GM21825 (cell line): ENCODE measurements around the gene IGSF3.

Source experiments
- ATAC-seq: cut with Tn5 transposase; IDR thresholded peaks from one replicate; pipeline ENCODE4 v1.9.1; 2021; ENCODE audit warnings: mild to moderate bottlenecking, moderate library complexity; ENCODE audit not compliant: unreplicated experiment

IGSF3 gene

DNA sequence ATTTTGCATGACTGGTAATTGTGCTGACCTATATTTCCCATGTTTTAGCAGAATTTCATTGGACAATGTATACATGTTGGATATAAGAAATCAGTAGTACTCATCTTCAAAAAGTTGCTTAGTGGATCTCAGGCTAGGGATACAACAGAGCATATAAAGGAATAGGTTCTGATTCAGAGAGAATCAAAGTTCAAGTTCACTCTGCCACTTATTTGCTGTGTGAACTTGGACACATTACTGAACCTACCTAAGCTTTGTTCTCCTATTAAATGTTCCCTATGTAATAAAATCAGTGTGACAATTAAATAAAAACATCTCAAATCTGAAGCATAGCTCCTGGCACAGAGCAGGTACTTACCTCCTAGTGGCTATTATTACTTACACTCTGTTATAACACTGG is 106.0 kb downstream of the IGSF3 start:
- no peak for ATAC-seq

DNA sequence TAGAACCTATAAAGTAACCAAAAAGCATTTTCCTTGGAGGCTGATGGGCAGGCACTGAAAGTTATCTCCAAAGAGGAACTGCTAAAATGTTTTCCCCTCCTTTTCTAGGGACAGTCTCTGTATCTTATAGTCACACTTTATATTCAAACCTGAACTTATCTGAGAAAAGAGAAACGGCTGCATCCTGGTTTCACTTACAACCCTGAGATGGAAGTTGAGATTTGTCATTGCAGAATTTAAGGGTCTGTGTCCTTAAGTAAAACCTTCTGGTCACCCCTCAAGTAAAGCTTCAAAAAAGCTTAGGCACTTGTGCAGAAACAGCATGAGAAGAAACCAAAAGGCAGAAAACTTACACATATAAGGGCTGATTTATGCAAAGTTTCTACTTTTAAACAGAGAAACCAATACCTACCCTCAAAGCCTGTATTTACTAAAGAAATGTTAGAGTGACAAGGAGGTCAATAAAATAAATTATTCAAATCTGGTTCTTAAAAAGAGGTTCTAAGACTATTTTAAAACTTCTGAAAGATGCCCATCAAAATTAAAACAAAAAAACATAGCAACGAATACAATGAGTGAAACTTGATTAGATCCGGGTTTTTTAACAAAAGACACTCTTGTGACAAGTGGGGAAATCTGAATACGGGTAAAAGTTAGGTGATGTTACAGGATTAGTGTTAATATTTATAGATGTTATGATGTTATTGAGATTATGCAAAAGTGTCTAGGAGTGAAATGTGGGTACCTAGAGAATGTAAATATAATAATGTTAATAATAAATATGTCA is 106.6 kb downstream of the IGSF3 start:
- no peak for ATAC-seq

DNA sequence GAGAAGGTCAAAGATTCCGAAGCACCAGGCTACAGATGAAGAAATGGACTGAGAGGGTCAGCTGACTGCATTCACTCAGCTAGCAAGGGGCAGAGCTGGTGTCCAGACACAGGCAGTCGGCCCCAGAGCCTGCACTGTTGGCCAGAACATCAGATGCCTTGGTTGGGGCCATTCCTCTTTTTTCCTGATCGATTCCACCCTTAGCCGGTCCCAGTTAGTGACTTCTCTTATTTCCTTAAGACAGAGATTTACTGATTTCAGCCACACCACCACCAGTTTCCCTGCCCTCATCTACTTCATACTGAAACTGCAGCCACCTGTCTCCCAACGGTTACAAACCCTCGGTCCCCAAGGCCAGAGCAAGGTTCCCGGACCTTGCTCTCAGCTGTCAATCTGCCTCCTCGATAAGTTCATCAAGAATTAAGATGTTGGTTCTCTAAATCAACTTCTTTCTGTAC is 108.2 kb downstream of the IGSF3 start:
- ATAC-seq: peak; percentile 35

DNA sequence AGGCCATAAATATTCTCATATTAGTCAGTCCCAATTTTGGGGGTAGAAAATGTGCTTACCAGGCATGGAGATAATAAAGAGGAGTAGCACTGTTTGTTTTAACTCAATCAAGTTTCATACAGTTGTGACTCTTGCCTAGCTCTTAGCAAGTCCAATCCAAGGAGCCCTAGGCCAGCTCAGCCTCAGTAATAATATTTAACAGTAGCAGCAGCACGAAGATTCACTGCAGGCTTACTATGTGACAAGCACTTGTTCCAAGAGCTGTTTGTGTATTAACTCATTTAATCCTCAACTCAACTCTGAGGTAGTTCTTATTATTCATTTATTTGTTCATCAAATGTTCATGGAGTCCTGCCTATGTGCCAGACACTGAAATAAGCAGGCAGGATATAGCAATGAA is 109.0 kb downstream of the IGSF3 start:
- ATAC-seq: no peak

DNA sequence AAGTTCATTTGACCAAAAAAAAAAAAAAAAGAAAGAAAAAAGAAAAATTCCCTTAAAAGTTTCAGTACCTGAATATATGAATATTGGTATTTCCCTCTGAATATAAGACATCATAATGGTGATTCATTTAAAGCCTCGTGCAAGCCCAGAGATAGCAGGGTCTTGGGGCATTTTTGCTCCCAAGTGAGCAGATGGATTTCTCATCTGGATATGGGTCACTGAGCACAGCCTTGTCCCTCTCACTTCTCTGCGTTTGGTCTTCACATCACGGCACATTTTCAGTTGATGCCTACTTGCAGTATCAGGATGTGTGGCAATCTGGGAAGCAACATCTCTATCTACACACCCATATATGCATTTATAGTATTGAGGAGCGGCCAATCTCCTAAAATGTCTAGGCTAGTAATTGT is 109.4 kb downstream of the IGSF3 start:
- ATAC-seq: peak; percentile 22

DNA sequence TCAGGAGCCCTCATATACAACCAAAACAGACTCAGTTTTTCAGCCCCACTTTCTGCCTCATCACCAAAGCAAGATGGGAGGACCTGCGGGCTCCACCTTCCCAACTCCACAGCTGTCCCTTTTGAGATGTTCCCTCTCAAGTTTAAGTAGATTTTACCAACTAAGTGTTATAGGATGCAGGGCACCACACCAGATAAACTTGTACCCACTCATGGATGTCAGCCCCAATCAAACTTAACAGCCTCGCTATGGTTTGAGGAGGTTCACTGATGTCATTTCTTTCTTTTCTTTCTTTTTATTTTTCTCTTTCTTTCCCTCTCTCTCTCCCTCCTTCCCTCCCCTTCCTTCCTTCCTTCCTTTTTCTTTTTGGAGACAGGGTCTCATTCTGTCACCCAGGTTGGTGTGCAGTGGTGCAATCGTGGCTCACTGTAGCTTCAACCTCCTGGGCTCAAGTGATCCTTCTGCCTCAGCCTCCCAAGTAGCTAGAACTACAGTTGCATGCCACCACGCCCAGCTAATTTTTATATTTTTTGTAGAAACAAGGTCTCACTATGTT is 110.1 kb downstream of the IGSF3 start:
- ATAC-seq: no peak

DNA sequence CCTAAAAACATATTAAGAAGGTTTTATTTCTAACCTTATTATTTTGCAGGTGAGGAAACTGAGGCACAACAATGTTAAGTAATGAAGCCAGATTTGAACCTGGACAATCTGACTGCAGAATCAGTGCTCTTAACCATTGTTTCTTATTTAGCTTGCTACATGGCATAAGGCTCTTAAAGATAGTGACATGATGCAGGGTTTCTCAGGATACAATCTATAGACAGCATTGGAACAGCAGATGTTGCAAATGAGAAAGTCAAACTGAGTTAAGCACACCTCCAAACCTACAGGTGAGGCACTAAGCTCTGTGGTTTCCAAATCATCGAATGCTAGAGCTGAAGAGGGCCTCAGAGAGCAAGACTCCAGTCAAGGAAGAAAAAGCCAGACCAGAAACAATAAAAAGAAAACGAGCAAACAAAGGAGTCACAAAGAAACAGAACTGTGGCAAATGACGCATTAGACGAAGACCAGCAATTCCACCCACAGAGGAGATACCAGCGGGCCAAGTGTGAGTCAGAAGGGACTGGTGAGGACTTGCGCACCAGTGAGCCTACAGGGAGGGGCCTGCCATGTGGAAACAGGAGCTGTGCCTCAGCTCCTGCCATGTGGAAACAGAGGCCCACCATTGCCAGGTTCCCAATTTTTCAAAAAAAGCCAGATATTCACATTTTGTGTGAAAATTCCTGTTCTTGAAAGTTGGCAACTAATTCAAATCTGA is 111.1 kb downstream of the IGSF3 start:
- ATAC-seq: peak; percentile 58

DNA sequence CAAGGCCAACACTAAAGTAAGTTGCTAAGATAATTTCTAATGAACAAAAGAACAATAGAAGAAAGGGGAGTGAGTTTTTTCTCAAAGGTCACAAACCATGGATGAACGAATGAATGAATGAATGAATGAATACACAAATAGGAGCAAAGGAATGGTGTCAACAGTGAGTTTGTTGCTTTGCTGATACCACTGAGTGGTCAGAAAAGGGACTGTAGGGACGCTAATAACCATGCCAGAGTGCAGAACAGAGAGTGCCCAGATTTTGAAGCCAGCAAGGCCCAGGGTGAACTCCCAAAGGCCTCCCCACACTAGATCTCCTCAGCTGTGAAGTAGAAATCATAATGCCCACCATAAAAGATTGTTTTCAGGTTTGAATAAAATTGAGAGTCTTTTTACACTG is 112.6 kb downstream of the IGSF3 start:
- no peak for ATAC-seq

DNA sequence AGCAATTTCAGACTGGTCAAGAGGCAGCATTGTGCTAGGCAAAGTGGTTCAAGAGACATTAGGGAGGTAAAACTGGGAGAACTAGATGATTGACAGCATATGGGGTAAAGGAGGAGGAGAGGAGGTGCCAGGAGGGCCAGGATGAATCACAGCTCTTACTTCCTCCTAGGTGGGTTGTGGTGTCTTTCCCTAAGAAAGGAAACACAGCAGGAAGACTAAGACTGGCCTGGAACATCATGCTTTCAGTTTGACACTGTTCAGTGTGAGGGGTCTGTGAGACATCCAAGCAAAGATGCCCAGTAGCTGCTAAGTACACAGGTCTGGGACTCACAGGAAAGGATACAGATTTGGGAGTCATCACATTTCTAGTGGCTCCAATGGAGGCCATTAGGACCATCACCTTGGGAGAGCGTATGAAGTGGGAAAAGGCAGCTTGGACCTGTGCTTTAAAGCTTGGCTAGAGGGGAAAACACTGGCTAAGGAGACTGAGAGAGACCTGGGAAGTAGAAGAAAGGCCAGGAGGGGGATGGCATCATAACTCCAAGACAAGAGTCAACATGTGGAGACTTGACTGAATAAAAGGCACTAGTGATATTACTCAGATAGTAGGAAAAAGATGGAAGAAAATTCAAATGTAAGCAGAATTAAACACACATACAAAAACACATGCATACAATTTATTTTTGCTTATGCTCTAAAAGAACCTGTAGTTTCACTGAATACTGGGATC is 114.0 kb downstream of the IGSF3 start:
- ATAC-seq: no peak

DNA sequence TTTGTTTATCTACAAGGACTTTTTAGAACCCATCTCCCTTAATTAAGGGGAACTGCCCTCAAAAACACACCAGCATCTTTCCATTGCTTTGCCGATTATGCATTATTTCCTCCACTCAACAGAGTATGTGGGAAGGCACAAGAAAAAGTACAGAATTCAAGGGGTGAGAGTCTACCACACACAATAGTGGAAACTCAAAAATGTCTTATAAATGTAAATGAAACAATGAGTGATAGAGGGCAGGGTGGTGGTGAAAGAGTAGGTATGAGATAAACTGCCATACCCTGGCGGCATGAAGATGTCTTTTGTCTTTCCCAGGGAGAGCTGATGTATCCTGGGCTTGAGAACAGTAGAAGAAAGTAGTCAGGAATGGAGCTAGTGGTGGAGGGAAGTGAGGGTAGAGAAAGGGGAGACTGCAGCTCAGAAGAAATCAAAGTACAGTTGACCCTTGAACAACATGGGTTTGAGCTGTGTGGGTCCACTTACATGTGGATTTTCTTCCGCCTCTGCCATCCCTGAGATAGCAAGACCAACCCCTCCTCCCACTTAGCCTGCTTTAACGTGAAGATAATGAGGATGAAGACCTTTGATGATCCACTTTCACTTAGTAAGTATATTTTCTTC is 121.1 kb downstream of the IGSF3 start:
- ATAC-seq: no peak

DNA sequence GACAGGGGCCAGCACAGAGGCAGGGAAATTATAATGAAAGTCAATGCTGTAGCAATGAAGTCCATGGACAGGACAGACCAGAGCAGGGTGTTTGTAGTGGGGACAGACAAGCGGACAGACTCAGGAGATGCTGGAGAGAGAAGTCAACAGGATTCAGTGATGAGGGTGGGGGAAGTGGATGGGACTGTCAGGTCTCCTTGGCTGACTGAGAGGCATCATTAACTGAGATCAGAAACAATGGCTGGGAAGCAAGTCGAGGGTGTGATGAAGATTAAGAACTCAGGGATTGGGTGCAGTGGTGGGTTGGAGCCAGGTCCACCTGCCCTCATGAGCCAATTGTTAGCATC is 122.2 kb downstream of the IGSF3 start:
- ATAC-seq: no peak

DNA sequence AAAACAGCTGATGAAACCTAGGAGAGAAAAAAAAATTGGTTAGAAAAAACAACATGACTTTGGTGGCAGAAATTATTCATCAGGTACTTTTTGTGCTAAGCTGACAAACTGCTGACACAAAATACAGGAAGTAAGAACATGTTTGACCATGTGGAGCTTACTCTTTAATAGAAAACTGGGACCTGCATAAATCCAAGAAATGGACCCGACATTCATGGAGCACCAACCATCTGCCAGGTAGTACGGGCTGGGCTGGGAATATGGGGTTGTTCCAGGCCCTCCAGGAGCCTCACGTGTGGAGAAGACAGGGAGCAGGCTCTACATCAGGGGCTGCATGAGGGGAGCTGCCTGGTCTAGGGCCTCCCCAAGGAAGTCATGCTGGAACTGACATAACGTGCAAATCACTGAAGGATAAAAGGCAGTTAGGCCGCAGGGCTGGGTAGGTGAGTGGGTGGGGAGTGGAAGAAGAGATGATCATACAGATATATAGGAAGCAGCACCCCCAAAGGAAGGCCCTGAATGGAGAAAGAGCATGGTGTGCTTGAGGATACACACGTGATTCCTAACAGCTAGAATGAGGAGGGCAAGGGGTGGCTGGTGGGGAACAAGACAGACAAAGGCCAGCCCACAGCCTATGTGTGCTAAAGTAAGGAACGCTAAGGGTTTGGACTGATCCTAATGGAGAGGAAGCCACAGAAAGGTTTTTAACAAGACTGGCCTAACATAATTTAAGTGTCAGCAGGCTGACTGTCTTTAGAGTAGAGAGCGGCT is 122.8 kb downstream of the IGSF3 start:
- ATAC-seq: no peak

DNA sequence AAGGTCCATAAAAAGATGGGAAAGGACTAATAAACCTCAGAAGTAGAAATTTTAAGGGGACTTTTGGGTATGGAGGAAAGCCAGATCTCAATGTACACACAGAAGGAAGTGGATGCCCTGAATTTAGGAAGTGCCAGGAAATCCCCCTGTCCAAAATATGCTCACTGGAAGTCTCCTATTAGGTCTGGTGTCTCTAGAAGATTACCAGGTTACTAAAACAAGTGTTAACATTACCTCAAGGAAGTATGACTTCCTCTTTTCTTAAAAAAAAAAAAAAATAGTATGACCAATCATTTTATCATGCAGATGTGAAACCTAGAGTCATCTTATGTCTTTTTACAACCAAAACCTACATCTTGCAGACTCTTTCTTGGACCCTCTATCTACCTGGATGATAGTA is 127.4 kb downstream of the IGSF3 start:
- ATAC-seq: peak; percentile 37

DNA sequence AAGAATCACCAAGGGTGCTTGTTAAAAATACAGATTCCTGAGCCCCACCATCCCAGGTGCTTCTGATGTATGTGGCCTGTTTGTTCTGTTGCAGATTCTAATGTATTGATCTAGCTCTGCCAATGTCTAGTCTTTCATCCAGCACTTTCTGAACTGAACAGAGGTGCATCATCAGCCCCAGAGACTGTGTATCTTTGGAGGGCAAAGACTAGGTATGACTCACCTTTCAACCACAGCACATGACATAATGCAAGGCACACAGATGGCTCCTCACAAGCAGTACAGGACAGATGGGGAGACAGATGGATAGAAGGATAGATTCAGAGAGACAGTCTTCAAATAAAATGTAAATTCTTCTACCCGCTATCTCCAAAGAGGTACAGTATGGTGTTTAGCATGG is 129.0 kb downstream of the IGSF3 start:
- ATAC-seq: peak; percentile 77

DNA sequence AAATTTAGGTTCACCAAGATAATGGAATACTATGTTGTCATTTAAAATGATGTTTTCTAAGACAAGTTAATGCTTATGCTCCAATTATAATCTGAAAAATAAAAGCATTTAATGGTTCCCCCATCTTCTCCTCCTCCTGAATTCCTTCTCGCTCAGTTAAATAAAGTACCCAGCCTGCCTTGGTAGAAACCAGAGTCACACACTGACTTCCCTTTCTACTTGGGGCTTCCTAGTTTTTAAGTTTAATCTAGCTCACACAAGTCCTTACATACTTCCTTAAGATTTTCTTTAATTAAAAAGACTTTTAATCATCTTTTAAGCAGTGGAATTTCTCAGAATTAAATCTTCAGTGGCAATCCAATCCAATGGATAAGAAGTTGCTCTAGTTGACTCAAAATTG is 129.6 kb downstream of the IGSF3 start:
- ATAC-seq: no peak

DNA sequence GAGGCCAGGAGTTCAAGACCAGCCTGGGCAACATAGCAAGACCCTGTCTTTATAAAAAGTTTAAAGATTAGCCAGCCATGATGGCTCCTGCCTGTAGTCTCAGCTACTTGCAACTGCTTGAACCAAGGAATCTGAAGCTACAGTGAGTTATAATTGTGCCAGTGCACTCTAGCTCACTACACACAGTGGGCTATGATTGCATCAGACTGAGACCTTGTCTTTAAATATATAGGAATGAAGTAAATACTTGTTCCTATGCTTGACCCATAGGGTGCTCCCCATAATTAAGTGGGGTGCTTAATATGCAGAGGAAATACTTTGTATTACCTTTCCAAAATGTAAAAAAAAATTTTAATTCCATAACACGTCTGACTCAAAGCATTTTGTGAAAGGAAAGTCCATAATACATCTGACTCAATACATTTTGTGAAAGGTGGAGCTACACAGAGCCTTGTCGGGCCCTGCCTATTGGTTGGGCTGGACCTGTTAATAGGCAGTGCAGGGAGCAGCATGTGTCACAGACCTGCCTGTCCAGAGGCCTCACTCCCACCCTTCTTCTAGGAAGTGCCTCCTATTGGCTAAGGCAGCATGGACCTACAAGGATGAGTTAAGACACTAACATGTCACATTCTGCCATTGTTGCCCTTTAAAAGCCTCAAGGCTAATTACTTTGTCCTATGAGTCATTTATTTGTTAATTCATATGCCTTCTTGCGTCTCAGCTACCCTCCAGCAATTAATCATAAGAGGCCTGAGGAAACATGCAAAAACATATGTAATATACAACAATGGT is 130.3 kb downstream of the IGSF3 start:
- ATAC-seq: no peak

DNA sequence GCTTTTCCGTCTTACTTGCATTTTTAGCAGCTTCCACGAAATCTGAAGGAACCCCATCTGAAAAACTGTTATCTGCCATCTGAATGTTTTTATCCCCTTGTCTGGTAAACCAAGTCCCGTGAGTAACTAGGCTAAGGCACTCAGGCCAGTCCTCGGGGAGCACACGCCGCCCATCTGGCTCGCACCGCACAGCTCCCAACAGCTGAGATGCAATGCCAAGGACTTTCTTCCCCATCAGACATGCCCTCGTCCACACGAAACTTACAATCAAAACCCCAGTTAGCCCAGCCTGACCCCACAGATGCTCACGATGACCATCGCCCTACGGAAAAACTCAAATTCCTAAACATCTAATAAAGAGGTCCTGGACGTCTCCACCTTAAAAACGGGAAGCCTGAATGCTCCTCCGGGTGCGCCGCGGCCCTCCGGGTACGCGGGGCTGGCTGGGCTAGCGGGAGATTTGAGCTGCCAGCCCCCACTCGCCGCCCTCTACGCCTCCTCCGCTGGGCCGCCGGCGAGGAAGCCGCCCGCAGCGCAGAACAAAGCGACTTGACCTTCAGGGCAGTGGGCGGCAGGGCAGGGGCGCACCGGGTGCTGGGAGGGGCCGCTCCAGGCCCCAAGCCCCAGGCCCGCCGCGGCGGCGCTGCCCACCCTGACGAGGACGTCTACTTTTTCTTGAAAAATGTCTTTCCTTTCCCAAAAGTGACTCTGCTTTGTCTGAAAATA is 133.4 kb downstream of the IGSF3 start:
- no peak for ATAC-seq

DNA sequence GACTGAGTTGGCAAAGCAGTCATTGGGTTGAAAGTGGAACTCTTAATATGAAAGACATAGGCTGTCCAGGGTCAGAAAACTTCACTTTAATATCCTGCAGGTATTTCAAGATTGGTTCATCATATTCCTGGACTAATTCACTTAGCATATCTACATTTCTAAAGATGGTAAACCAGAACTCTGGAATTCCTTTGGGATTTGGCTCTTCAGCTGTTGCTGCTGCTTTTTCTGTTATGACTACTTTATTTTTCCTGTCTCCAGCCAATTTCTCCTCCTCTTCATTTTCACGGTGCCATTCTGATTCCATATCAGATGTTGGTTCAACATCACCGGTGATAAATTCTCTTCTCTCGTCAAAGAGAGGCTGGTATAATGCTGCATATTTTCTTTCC is 134.1 kb downstream of the IGSF3 start:
- ATAC-seq: no peak
